Upper lobe of left lung (tissue), 6 donors: ENCODE results near the gene ATP6V0A1. TPM values are rescaled to one million over a fixed set of nuclear protein-coding genes. Genes with fewer than 3 reads are reported as not detected.

ENCODE experiments used
- ATAC-seq, 2 donors: fragments of 200-7000 bp; cut with Tn5 transposase; one replicate each; pipeline ENCODE4 v1.9.1; 2022; ENCODE audit warnings: mild to moderate bottlenecking in 2 of 2, moderate library complexity in 2 of 2; ENCODE audit not compliant: low FRiP score in 2 of 2
- DNase-seq, 2 donors: peaks; one replicate each; pipeline ENCODE4 v3.0.0-alpha.2; 2019 to 2020
- H3K27ac ChIP-seq, 4 donors: fragments of 200-600 bp; sonication (generic); one replicate each; pipeline ENCODE4 v1.5.1; 2016 to 2019
- H3K27me3 ChIP-seq, 4 donors: fragments of 200-600 bp; sonication (generic); one replicate each; pipeline ENCODE4 v1.5.1; 2017 to 2019
- H3K36me3 ChIP-seq, 4 donors: fragments of 200-600 bp; sonication (generic); one replicate each; pipeline ENCODE4 v1.5.1; 2016 to 2019
- H3K4me1 ChIP-seq, 4 donors: fragments of 200-600 bp; sonication (generic); one replicate each; pipeline ENCODE4 v1.5.1; 2018 to 2019
- H3K4me3 ChIP-seq, 4 donors: fragments of 200-600 bp; sonication (generic); one replicate each; pipeline ENCODE4 v1.5.1; 2017 to 2019; ENCODE audit warnings: mild to moderate bottlenecking in 2 of 4, moderate library complexity in 1 of 4
- H3K9me3 ChIP-seq, 4 donors: fragments of 200-600 bp; sonication (generic); one replicate each; pipeline ENCODE4 v1.5.1; 2018 to 2019
- EP300 ChIP-seq, 4 donors: sonication (generic); formaldehyde crosslinking; IDR thresholded peaks; one replicate each; pipeline ENCODE4 v1.5.1; 2017; ENCODE audit warnings: antibody characterized with exemption in 4 of 4, control low read depth in 2 of 4
- POLR2A ChIP-seq, 4 donors: fragments of 450-650 bp; IDR thresholded peaks; one replicate each; pipeline ENCODE4 v1.5.1; 2016 to 2017; ENCODE audit warnings: antibody characterized with exemption in 4 of 4, mild to moderate bottlenecking in 2 of 4
- POLR2AphosphoS5 ChIP-seq, 2 donors: sonication (generic); formaldehyde crosslinking; IDR thresholded peaks; one replicate each; pipeline ENCODE4 v1.5.1; 2017; ENCODE audit warnings: antibody characterized with exemption in 2 of 2
- WGBS, 2 donors: methylation state at CpG; one replicate each; pipeline ENCODE4 v1.1.5; 2017 to 2018; 5-methylcytosine and 5-hydroxymethylcytosine counted together
- total RNA-seq, 6 donors: library from RNA; depleted of rRNA in 4 of 6; stranded (reverse); fragments of >200 nt in 4 of 6; gene quantifications; one replicate each; pipeline versions ENCODE4 v1.1.0 to v1.2.1, GENCODE V29; 2016 to 2021
- TF ChIP-seq, protein P1 (sequence below), 6 experiments: fragments of 450-650 bp in 4 of 6; fragments of 200-600 bp in 2 of 6; sonication (generic) in 2 of 6; IDR thresholded peaks; one replicate each; pipeline ENCODE4 v1.5.1; 2016 to 2019; ENCODE audit warnings: antibody characterized with exemption in 6 of 6
- donor health status: DM: no; HTN: no; CAD: no; lungs with moderate emphysema.
- donor health status: DM: no; HTN: yes; CAD: no; lungs with severe emphysema.

Gene ATP6V0A1
- total RNA-seq, 6 donors from 2014 or later, result 68.3 to 212 (median 118) TPM

- DNase-seq (peak in 1 of 2 donors; percentile 90), ATAC-seq (peak; percentile 44 to 80)
- WGBS, 2 donors, result 0% methylated on average over 19 of the region's 59 CpGs; no CpG with 5 or more reads in 1 of the 2 donors
- Histone ChIP-seq H3K4me1 (peaks cover 35 to 63% (median 45%) of the 10 kb centered on the region in 4 donors), H3K9me3 (no peaks in the 10 kb centered on the region), H3K36me3 (no peaks in the 10 kb centered on the region), H3K27ac (peak overlapping the region; percentile 87 to 95 (median 92)), H3K27me3 (peaks cover 0 to 4% (median 2%) of the 10 kb centered on the region in 4 donors), H3K4me3 (peak overlapping the region; percentile 63 to 75 (median 66))
- TF ChIP-seq EP300 (IDR thresholded peaks at IDR 0.05) (no peak), POLR2AphosphoS5 (IDR thresholded peaks at IDR 0.05) (peak in 1 of 2 donors; percentile 5)
Measured at GRCh38 chr17:42421507-42422338, 37.0 kb upstream of the ATP6V0A1 start.

DNA sequence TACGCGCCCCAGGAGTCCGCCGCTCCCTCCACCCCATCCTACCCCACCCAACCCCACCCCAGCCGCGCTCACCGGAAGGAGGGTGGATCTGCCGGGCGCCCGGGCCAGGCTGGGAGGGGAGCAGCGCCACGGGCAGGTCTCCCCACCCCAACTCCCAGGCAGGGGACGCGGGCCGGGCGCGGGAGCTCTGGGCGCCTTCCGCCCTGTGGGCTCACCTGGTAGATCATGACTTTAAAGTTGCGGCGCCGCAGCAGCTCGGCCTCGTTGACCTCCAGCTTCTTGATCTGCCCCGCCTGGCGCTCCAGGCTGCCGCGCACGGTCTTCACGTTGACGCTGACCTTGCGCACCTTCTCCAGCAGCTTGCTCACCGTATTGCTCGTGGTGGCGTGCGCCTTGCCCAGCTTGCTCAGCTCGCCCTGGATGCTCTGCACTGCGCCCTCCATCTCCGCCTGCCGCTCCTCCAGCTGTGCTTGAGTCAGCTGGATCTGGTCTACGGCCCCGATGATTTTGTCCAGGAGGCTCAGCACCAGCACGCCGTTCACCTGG is 36.2 kb upstream of the ATP6V0A1 start:
- Histone ChIP-seq H3K27me3 (peaks cover 0 to 4% (median 2%) of the 10 kb centered on the region in 4 donors), H3K4me1 (peaks cover 30 to 58% (median 38%) of the 10 kb centered on the region in 4 donors), H3K9me3 (no peaks in the 10 kb centered on the region), H3K36me3 (no peaks in the 10 kb centered on the region), H3K4me3 (peak overlapping the region; percentile 63 to 75 (median 66)), H3K27ac (peak overlapping the region; percentile 87 to 95 (median 92))
- ATAC-seq (peak; percentile 34 to 56), DNase-seq (peak in 1 of 2 donors; percentile 89)
- TF ChIP-seq POLR2AphosphoS5 (IDR thresholded peaks at IDR 0.05) (no peak), EP300 (IDR thresholded peaks at IDR 0.05) (no peak), POLR2A (IDR thresholded peaks at IDR 0.05) (no peak)
- TF ChIP-seq, protein P1, sequence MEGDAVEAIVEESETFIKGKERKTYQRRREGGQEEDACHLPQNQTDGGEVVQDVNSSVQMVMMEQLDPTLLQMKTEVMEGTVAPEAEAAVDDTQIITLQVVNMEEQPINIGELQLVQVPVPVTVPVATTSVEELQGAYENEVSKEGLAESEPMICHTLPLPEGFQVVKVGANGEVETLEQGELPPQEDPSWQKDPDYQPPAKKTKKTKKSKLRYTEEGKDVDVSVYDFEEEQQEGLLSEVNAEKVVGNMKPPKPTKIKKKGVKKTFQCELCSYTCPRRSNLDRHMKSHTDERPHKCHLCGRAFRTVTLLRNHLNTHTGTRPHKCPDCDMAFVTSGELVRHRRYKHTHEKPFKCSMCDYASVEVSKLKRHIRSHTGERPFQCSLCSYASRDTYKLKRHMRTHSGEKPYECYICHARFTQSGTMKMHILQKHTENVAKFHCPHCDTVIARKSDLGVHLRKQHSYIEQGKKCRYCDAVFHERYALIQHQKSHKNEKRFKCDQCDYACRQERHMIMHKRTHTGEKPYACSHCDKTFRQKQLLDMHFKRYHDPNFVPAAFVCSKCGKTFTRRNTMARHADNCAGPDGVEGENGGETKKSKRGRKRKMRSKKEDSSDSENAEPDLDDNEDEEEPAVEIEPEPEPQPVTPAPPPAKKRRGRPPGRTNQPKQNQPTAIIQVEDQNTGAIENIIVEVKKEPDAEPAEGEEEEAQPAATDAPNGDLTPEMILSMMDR (IDR thresholded peaks at IDR 0.05), result no peak
- 0% methylated on average over 16 of the region's 44 CpGs; no CpG with 5 or more reads in 1 of the 2 donors for WGBS, 2 donors

GRCh38 chr17:42422958-42423712 is 35.5 kb upstream of the ATP6V0A1 start, which contains the start of gene CAVIN1:
TSS of gene CAVIN1 (minus strand) at chr17:42423256. CDS start at chr17:42423097, 159 bp downstream.
- peaks cover 0 to 4% (median 2%) of the 10 kb centered on the region in 4 donors for H3K27me3 ChIP-seq
- H3K27ac ChIP-seq, result peak within 1 kb of the TSS; percentile 87 to 95 (median 92)
- WGBS, 2 donors, result 3 to 4% methylated on average over 35 to 53 of the region's 58 CpGs
- DNase-seq (peak; percentile 97), ATAC-seq (peak; percentile 91 to 96)
- H3K9me3 ChIP-seq, result no peaks in the 10 kb centered on the region
- H3K36me3 ChIP-seq, result no peaks in the 10 kb centered on the region
- peak; percentile 83 to 95 (median 89) for TF ChIP-seq POLR2A (IDR thresholded peaks at IDR 0.05)
- peak in 1 of 4 donors; percentile 36 for TF ChIP-seq EP300 (IDR thresholded peaks at IDR 0.05)
- TF ChIP-seq POLR2AphosphoS5 (IDR thresholded peaks at IDR 0.05), result peak; percentile 97 to 99
- TF ChIP-seq, protein P1 (IDR thresholded peaks at IDR 0.05), result peak in 1 of 6 experiments; percentile 7
- H3K4me3 ChIP-seq, result peak within 1 kb of the TSS; percentile 63 to 75 (median 66)
- peaks cover 24 to 57% (median 34%) of the 10 kb centered on the region in 4 donors for H3K4me1 ChIP-seq

DNA sequence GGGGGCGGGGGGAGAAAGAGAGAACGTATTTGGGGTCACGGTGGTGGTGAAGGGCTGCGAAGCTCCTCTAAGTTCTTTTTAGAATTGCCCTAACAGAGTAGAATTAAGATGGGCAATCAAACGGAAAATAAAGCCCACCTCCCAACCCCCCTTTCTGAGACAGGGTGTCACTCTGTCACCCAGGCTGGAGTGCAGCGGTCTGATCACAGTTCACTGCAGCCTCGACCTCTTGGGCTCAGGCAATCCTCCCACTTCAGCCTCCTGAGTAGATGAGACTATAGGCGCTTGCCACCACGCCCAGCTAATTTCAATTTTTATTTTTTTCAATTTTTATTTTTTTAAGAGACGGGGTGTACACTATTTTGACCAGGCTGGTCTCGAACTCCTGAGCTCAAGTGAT is 34.9 kb upstream of the ATP6V0A1 start:
- H3K4me3 ChIP-seq, result peak overlapping the region in 3 of 4 donors; percentile 64 to 75 (median 68)

More for the DNA sequence above, 34.9 kb upstream of the ATP6V0A1 start:
- peaks cover 0 to 4% (median 2%) of the 10 kb centered on the region in 4 donors for H3K27me3 ChIP-seq
- no peak for TF ChIP-seq EP300 (IDR thresholded peaks at IDR 0.05)
- no peak for TF ChIP-seq POLR2A (IDR thresholded peaks at IDR 0.05)
- TF ChIP-seq POLR2AphosphoS5 (IDR thresholded peaks at IDR 0.05), result no peak
- TF ChIP-seq, protein P1 (IDR thresholded peaks at IDR 0.05), result no peak
- 66 to 74% methylated on average over 11 of the region's 11 CpGs for WGBS, 2 donors
- no peaks in the 10 kb centered on the region for H3K36me3 ChIP-seq
- no peak for DNase-seq
- no peak for ATAC-seq
- peaks cover 28 to 62% (median 33%) of the 10 kb centered on the region in 4 donors for H3K4me1 ChIP-seq
- peak overlapping the region; percentile 87 to 95 (median 92) for H3K27ac ChIP-seq
- H3K9me3 ChIP-seq, result no peaks in the 10 kb centered on the region
